A549 (cell line): Measurements from ENCODE around the gene SH3RF1. TPM values are rescaled to one million over a fixed set of nuclear protein-coding genes. Genes with fewer than 3 reads are reported as not detected.
A peak's percentile ranks its signal among the peaks of the same experiment; 100 is the strongest.

Experiments
- ATAC-seq, 2 experiments: fragments of 200-7000 bp in 1 of 2; fragments of >200 bp in 1 of 2; cut with Nextera tagmentation in 1 of 2; cut with Tn5 transposase in 1 of 2; 3 replicates each; pipeline versions ENCODE4 v1.8.0 to v1.9.1; 2018 to 2020; ENCODE audit warnings: mild to moderate bottlenecking in 1 of 2, moderate library complexity in 1 of 2
- CTCF ChIA-PET: fragments of 300-600 bp; sonication (Branson Sonifier 250); formaldehyde crosslinking; extraction: SDS; loops from one replicate; lab custom pipeline; 2021; ENCODE audit warnings: antibody characterized with exemption, inconsistent platforms; lab: Yijun Ruan, JAX
- POLR2A ChIA-PET: fragments of 350-600 bp; formaldehyde crosslinking; extraction: SDS; loops from one replicate; lab custom pipeline; 2021; ENCODE audit warnings: antibody characterized with exemption, inconsistent platforms; lab: Yijun Ruan, JAX
- DNase-seq, 2 experiments: peaks; one replicate each; pipeline versions ENCODE4 v3.0.0 to v3.0.0-alpha.2; 2011 to 2016; ENCODE audit warnings: low read depth in 1 of 2, low spot score in 1 of 2
- FAIRE-seq: peaks from 2 replicates; lab custom pipeline; 2011; peaks lifted over from hg19 to GRCh38; lab: Jason Lieb, UNC
- H3K27ac ChIP-seq, 2 experiments: fragments of >200 bp; sonication (Bioruptor Twin); formaldehyde crosslinking; 3 replicates each; pipeline ENCODE4 v1.5.1; 2016 to 2017
- H3K4me1 ChIP-seq: fragments of >200 bp; sonication (Bioruptor Twin); formaldehyde crosslinking; 3 replicates; pipeline ENCODE4 v1.6.1; 2016
- H3K4me2 ChIP-seq: fragments of >200 bp; sonication (Bioruptor Twin); formaldehyde crosslinking; 3 replicates; pipeline ENCODE4 v1.6.1; 2016
- H3K4me3 ChIP-seq: fragments of >200 bp; sonication (Bioruptor Twin); formaldehyde crosslinking; 3 replicates; pipeline ENCODE4 v1.5.1; 2016
- H3K9me3 ChIP-seq: fragments of >200 bp; sonication (Bioruptor Twin); formaldehyde crosslinking; 3 replicates; pipeline ENCODE4 v1.6.1; 2016
- BHLHE40 ChIP-seq: IDR thresholded peaks from 2 replicates; pipeline ENCODE4 v1.6.1; 2012; ENCODE audit warnings: low read depth, low read length, inconsistent platforms
- CBX2 ChIP-seq: fragments of 200-600 bp; sonication (generic); IDR thresholded peaks from 2 replicates; pipeline ENCODE4 v1.6.1; 2016; ENCODE audit warnings: low read depth, mild to moderate bottlenecking, borderline replicate concordance
- CBX8 ChIP-seq: fragments of 200-600 bp; sonication (generic); IDR thresholded peaks from 2 replicates; pipeline ENCODE4 v1.6.1; 2016
- CEBPB ChIP-seq, 2 experiments: fragments of >200 bp in 1 of 2; sonication (Bioruptor Twin) in 1 of 2; formaldehyde crosslinking in 1 of 2; IDR thresholded peaks; 2 replicates each; pipeline ENCODE4 v1.6.1; 2012 to 2016
- CHD2 ChIP-seq: fragments of 150-350 bp; IDR thresholded peaks from 2 replicates; pipeline ENCODE4 v1.6.1; 2014; ENCODE audit warnings: low read length; ENCODE audit not compliant: partially characterized antibody
- CTCF ChIP-seq: fragments of >200 bp; sonication (Bioruptor Twin); formaldehyde crosslinking; IDR thresholded peaks from 3 replicates; pipeline ENCODE4 v1.5.1; 2016
- E2F6 ChIP-seq: IDR thresholded peaks from 2 replicates; pipeline ENCODE4 v1.6.1; 2012; ENCODE audit warnings: low read depth, borderline replicate concordance
- ELK1 ChIP-seq: fragments of 150-350 bp; IDR thresholded peaks from 2 replicates; pipeline ENCODE4 v1.6.1; 2014; ENCODE audit warnings: low read depth, mild to moderate bottlenecking, low read length
- EP300 ChIP-seq, 2 experiments: fragments of >200 bp; sonication (Bioruptor Twin); formaldehyde crosslinking; IDR thresholded peaks; 2 replicates in 1 of 2; 3 replicates in 1 of 2; pipeline ENCODE4 v1.6.1; 2016 to 2017
- ESRRA ChIP-seq: fragments of 150-350 bp; IDR thresholded peaks from 2 replicates; pipeline ENCODE4 v1.6.1; 2014; ENCODE audit warnings: mild to moderate bottlenecking, low read length, borderline replicate concordance
- FOSL2 ChIP-seq, 2 experiments: fragments of 450-650 bp in 1 of 2; fragments of >200 bp in 1 of 2; sonication (Bioruptor Twin) in 1 of 2; formaldehyde crosslinking; IDR thresholded peaks; 2 replicates each; pipeline versions ENCODE4 v1.5.0 to v1.6.1; 2016 to 2020; ENCODE audit warnings: mild to moderate bottlenecking in 1 of 2, moderate library complexity in 1 of 2
- HDAC2 ChIP-seq: fragments of 200-600 bp; sonication (generic); IDR thresholded peaks from 2 replicates; pipeline ENCODE4 v1.6.1; 2016
- HEYL ChIP-seq: fragments of 250-450 bp; sonication (Bioruptor Pico); IDR thresholded peaks from 2 replicates; pipeline ENCODE4 v1.8.0; 2021; ENCODE audit warnings: mild to moderate bottlenecking, moderate library complexity
- HMGXB4 ChIP-seq: fragments of 250-450 bp; sonication (Bioruptor Pico); IDR thresholded peaks from 2 replicates; pipeline ENCODE4 v1.5.0; 2021; ENCODE audit warnings: mild to moderate bottlenecking, moderate library complexity, borderline replicate concordance
- HOXA7 ChIP-seq: fragments of 250-450 bp; sonication (Bioruptor Pico); IDR thresholded peaks from 2 replicates; pipeline ENCODE4 v1.5.0; 2020; ENCODE audit warnings: mild to moderate bottlenecking, moderate library complexity
- HOXB13 ChIP-seq: fragments of 250-450 bp; sonication (Bioruptor Pico); IDR thresholded peaks from 2 replicates; pipeline ENCODE4 v1.5.0; 2020; ENCODE audit warnings: low read depth, mild to moderate bottlenecking, moderate library complexity
- HOXB5 ChIP-seq: fragments of 250-450 bp; sonication (Bioruptor Pico); IDR thresholded peaks from 2 replicates; pipeline ENCODE4 v1.5.0; 2020; ENCODE audit warnings: mild to moderate bottlenecking, moderate library complexity
- KDM1A ChIP-seq: fragments of 200-600 bp; sonication (generic); IDR thresholded peaks from 2 replicates; pipeline ENCODE4 v1.6.1; 2016; ENCODE audit warnings: low read depth, mild to moderate bottlenecking
- MYC ChIP-seq: IDR thresholded peaks from 2 replicates; pipeline ENCODE4 v1.6.1; 2012; ENCODE audit warnings: mild to moderate bottlenecking, inconsistent platforms, low read length, improper control_type of control experiment, borderline replicate concordance
- NFE2L2 ChIP-seq: fragments of 150-350 bp; conservative IDR thresholded peaks from 2 replicates; pipeline ENCODE4 v1.6.1; 2014; ENCODE audit warnings: low read length
- PHF8 ChIP-seq: fragments of 200-600 bp; sonication (generic); IDR thresholded peaks from 2 replicates; pipeline ENCODE4 v1.6.1; 2016; ENCODE audit warnings: low read depth, mild to moderate bottlenecking, antibody characterized with exemption, moderate library complexity, borderline replicate concordance
- POLR2A ChIP-seq: IDR thresholded peaks from 2 replicates; pipeline ENCODE4 v1.6.1; 2012; ENCODE audit warnings: mild to moderate bottlenecking, low read length
- REST ChIP-seq: fragments of 200-600 bp; sonication (generic); IDR thresholded peaks from 2 replicates; pipeline ENCODE4 v1.6.1; 2016; ENCODE audit warnings: antibody characterized with exemption, mild to moderate bottlenecking, moderate library complexity
- RFX5 ChIP-seq: fragments of 450-650 bp; IDR thresholded peaks from 2 replicates; pipeline ENCODE4 v1.7.1; 2014; ENCODE audit warnings: antibody characterized with exemption, mild to moderate bottlenecking, moderate library complexity
- RNF2 ChIP-seq: fragments of 200-600 bp; sonication (generic); IDR thresholded peaks from 2 replicates; pipeline ENCODE4 v1.6.1; 2016; ENCODE audit warnings: low read depth, mild to moderate bottlenecking, antibody characterized with exemption, moderate library complexity, borderline replicate concordance
- SREBF2 ChIP-seq: fragments of 450-650 bp; IDR thresholded peaks from 2 replicates; pipeline ENCODE4 v1.6.1; 2014; ENCODE audit warnings: mild to moderate bottlenecking, moderate library complexity
- TFCP2L1 ChIP-seq: fragments of 250-450 bp; sonication (Bioruptor Pico); IDR thresholded peaks from 2 replicates; pipeline ENCODE4 v1.5.0; 2021; ENCODE audit warnings: mild to moderate bottlenecking
- USF2 ChIP-seq: fragments of 450-650 bp; IDR thresholded peaks from 2 replicates; pipeline ENCODE4 v1.6.1; 2014; ENCODE audit warnings: antibody characterized with exemption
- WGBS: methylation state at CpG from one replicate; pipeline ENCODE4 v1.1.6; 2017; ENCODE audit errors: missing lambda C conversion rate; 5-methylcytosine and 5-hydroxymethylcytosine counted together
- polyA minus RNA-seq: library from RNA; depleted of rRNA, polyadenylated mRNA; stranded (reverse); fragments of >200 nt; gene quantifications from 2 replicates; pipeline ENCODE4 v1.2.3, GENCODE V29; 2011; rRNA and poly(A)+ RNA removed
- polyA plus RNA-seq, 4 experiments: library from polyadenylated mRNA; depleted of rRNA in 3 of 4; stranded (reverse); fragments of >200 nt; fragmentation: RNase III in 1 of 4; extraction: RNeasy Plus Mini Kit Qiagen cat#74134 plus additional on column Dnase treatment in 1 of 4; gene quantifications; 2 replicates in 3 of 4; 3 replicates in 1 of 4; pipeline ENCODE4 v1.2.3, GENCODE V29; 2011 to 2017

The SH3RF1 gene
- polyA plus RNA-seq (2011; rRNA removed) (13.8 and 15.1 TPM in 2 replicates), polyA plus RNA-seq (2017; fragmentation: RNase III; extraction: RNeasy Plus Mini Kit Qiagen cat#74134 plus additional on column Dnase treatment) (7.4 to 8.2 TPM (median 8.0 TPM) in 3 replicates), polyA minus RNA-seq (48.6 and 62.1 TPM in 2 replicates)
- polyA plus RNA-seq (2012; cell fraction: cytosol; rRNA removed) = 6.7 and 9.2 TPM in 2 replicates
- 15.2 and 21.1 TPM in 2 replicates for polyA plus RNA-seq (2012; cell fraction: nucleus; rRNA removed)

- Histone ChIP-seq H3K4me2 (peak within 1 kb of the TSS; percentile 80), H3K27ac (peak within 1 kb of the TSS; percentile 96 to 99), H3K4me1 (peaks cover 43% of the 10 kb centered on the region), H3K9me3 (no peaks in the 10 kb centered on the region), H3K4me3 (peak within 1 kb of the TSS; percentile 96)
- DNase-seq = peak; percentile 52 to 80
- WGBS = 2% methylated on average over 9 of the region's 110 CpGs
- POLR2A ChIA-PET = interaction anchor here (1.3 to 2.3 kb wide), 2 partner anchors 21 to 44 kb away, joined by 5 to 7 read pairs; no protein-coding TSS in a partner anchor
- FAIRE-seq = no peak
- peak; percentile 86 to 87 for ATAC-seq
- CTCF ChIA-PET = interaction anchor here (0.7 to 1.6 kb wide), 8 partner anchors 10 to 215 kb away, joined by 3 to 7 read pairs (median 4); no protein-coding TSS in a partner anchor
- TF ChIP-seq TFCP2L1 (CRISPR knock-in tag) (no peak), NFE2L2 (no peak), ELK1 (no peak), MYC (no peak), REST (no peak), HMGXB4 (CRISPR knock-in tag) (no peak), CHD2 (no peak), USF2 (no peak), E2F6 (no peak), EP300 (IDR thresholded peaks at IDR 0.05) (no peak), SREBF2 (no peak), HOXB13 (CRISPR knock-in tag) (no peak), CBX2 (no peak), PHF8 (peak; percentile 15; the same call in 1 of the 2 replicates), HOXB5 (no peak), HDAC2 (no peak), POLR2A (peak; percentile 63), HEYL (no peak), CBX8 (no peak), CTCF (peak; percentile 44), CEBPB (IDR thresholded peaks at IDR 0.05) (no peak), RNF2 (no peak), BHLHE40 (no peak), HOXA7 (CRISPR knock-in tag) (no peak), KDM1A (no peak), RFX5 (no peak), ESRRA (no peak), FOSL2 (IDR thresholded peaks at IDR 0.05) (no peak), FOSL2 (CRISPR knock-in tag; IDR thresholded peaks at IDR 0.05) (peak; percentile 14; the same call in 1 of the 2 replicates)
Measured at GRCh38 chr4:169270810-169271691, at the start of gene SH3RF1. Gene SH3RF1 (minus strand): TSS chr4:169270956. CDS start chr4:169269212, 1,744 bp downstream.
